Calu3 (cell line): ENCODE data around the gene PPIF. TPM values are rescaled to one million over a fixed set of nuclear protein-coding genes. Genes with fewer than 3 reads are reported as not detected.

ENCODE experiments used
- BruUV-seq: library from RNA; stranded (reverse); fragments of 400-500 nt; replicated peaks from 2 replicates; lab custom pipeline; 2021; lab: Mats Ljungman, UMichigan
- CTCF ChIA-PET: fragments of 300-600 bp; sonication (Branson Sonifier 250); formaldehyde crosslinking; loops from one replicate; lab custom pipeline; 2022; ENCODE audit warnings: antibody characterized with exemption; lab: Charles Lee
- DNase-seq: peaks from one replicate; pipeline ENCODE4 v3.0.0; 2022
- H3K27ac Mint-ChIP-seq: one replicate; pipeline ENCODE4 v1.8.0; 2022; ENCODE audit warnings: mixed read lengths; ENCODE audit not compliant: unreplicated experiment
- H3K27me3 Mint-ChIP-seq: one replicate; pipeline ENCODE4 v1.8.0; 2022; ENCODE audit warnings: mixed read lengths; ENCODE audit not compliant: unreplicated experiment
- H3K36me3 Mint-ChIP-seq: one replicate; pipeline ENCODE4 v1.8.0; 2022; ENCODE audit warnings: mild to moderate bottlenecking, moderate library complexity, mixed read lengths; ENCODE audit not compliant: insufficient read depth, unreplicated experiment
- H3K4me1 Mint-ChIP-seq: one replicate; pipeline ENCODE4 v1.8.0; 2022; ENCODE audit warnings: mild to moderate bottlenecking, low read depth, mixed read lengths; ENCODE audit not compliant: unreplicated experiment
- H3K4me3 Mint-ChIP-seq: one replicate; pipeline ENCODE4 v1.8.0; 2022; ENCODE audit warnings: mild to moderate bottlenecking, low read depth, moderate library complexity, mixed read lengths; ENCODE audit not compliant: unreplicated experiment
- H3K9me3 Mint-ChIP-seq: one replicate; pipeline ENCODE4 v1.8.0; 2022; ENCODE audit warnings: low read depth, mixed read lengths; ENCODE audit not compliant: unreplicated experiment
- intact Hi-C: fragments of 100-400 bp; cut with micrococcal nuclease; formaldehyde crosslinking; loops from one replicate; pipeline ENCODE4 v1.10.0; 2022; ENCODE audit not compliant: unreplicated experiment
- total RNA-seq: library from RNA; stranded (reverse); gene quantifications from 2 replicates; pipeline ENCODE4 v1.2.3, GENCODE V29; 2022
- TF ChIP-seq, protein P1 (sequence below): fragments of 200-600 bp; IDR thresholded peaks from one replicate; pipeline ENCODE4 v1.8.0; 2022; ENCODE audit warnings: antibody characterized with exemption; ENCODE audit not compliant: unreplicated experiment

Gene PPIF
- total RNA-seq, 1 experiment from 2014 or later: 77.2 TPM

DNA sequence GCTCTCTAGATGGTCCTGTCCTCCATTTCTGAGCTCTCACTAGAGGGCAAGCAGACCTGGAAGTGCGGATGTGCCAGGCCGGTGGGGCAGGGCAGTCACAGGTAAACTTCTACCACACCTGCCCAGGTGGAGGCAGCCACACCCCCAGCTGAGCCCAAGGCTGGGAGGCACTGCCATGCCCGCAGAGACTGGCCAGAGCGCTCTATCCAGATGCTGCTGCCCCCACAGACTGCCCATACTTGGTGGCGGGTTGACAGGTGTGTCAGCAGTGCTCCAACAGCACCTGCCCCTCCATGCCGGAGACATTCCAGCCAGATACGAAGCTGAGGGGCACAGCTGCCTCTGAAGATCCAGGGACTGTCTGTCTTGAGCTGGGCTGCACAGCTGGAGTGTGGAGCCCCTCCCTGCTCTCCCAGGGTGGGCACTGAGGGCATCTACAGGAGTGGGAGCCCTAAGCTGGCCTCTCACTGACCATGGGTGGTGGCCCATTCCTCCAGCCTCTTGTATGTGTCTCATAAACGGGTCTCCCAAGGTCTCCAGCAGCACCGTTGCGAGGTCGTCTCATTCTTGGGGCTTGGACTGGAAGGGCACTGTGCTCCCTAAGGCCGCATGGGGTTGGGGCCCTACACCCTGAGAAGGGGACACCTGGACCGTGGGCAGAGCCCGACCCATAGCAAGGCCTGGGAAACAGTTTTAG is 38.2 kb upstream of the PPIF start:
- no peaks in the 10 kb centered on the region for H3K27me3 Mint-ChIP-seq
- H3K36me3 Mint-ChIP-seq: peaks cover 39% of the 10 kb centered on the region
- intact Hi-C loops: no loop called here
- H3K4me3 Mint-ChIP-seq: no peak overlapping the region
- no peaks in the 10 kb centered on the region for H3K4me1 Mint-ChIP-seq
- H3K27ac Mint-ChIP-seq: no peak overlapping the region
- TF ChIP-seq, protein P1, sequence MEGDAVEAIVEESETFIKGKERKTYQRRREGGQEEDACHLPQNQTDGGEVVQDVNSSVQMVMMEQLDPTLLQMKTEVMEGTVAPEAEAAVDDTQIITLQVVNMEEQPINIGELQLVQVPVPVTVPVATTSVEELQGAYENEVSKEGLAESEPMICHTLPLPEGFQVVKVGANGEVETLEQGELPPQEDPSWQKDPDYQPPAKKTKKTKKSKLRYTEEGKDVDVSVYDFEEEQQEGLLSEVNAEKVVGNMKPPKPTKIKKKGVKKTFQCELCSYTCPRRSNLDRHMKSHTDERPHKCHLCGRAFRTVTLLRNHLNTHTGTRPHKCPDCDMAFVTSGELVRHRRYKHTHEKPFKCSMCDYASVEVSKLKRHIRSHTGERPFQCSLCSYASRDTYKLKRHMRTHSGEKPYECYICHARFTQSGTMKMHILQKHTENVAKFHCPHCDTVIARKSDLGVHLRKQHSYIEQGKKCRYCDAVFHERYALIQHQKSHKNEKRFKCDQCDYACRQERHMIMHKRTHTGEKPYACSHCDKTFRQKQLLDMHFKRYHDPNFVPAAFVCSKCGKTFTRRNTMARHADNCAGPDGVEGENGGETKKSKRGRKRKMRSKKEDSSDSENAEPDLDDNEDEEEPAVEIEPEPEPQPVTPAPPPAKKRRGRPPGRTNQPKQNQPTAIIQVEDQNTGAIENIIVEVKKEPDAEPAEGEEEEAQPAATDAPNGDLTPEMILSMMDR: no peak
- CTCF ChIA-PET: no interaction called here
- no peaks in the 10 kb centered on the region for H3K9me3 Mint-ChIP-seq
- DNase-seq: no peak
- no TSS peak for BruUV-seq

DNA sequence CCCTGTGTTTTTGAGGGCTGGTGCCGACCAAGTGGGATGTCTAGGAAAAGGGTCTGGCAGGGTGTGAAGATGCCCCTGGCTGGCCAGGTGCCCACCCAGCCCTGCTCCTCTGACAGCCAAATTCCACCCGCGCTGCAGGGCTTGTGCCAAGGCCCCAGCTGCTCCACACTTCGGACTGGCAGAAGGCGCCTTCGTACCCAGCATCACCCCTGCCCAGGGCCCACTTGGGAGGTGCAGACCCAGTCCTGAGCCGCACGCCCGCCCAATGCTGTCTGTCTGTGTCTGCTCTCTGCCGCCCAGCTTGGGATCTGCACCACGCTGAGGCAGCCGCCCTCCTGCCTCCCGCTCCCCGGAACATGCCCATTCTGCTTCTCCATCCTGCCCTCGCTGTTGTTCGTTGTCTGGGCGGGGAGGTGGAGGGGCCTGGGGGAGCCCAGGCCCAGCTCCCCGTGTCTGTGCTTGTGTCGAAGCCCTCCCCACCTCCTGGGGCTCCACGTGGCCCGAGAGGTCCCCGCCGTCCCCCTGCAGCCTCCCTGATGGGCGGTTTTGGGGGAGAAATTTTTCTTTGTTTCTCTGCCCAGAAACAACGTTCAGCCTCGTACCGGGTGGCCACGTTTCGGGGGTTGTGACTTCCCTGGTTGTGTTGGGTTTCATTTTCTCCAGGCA is 36.9 kb upstream of the PPIF start:
- Mint-ChIP-seq H3K9me3 (no peaks in the 10 kb centered on the region), H3K27ac (no peak overlapping the region), H3K4me3 (no peak overlapping the region), H3K27me3 (no peaks in the 10 kb centered on the region), H3K36me3 (peaks cover 33% of the 10 kb centered on the region), H3K4me1 (no peaks in the 10 kb centered on the region)
- BruUV-seq: no TSS peak
- CTCF ChIA-PET: no interaction called here
- intact Hi-C loops: no loop called here
- TF ChIP-seq, protein P1: no peak
- DNase-seq: no peak

DNA sequence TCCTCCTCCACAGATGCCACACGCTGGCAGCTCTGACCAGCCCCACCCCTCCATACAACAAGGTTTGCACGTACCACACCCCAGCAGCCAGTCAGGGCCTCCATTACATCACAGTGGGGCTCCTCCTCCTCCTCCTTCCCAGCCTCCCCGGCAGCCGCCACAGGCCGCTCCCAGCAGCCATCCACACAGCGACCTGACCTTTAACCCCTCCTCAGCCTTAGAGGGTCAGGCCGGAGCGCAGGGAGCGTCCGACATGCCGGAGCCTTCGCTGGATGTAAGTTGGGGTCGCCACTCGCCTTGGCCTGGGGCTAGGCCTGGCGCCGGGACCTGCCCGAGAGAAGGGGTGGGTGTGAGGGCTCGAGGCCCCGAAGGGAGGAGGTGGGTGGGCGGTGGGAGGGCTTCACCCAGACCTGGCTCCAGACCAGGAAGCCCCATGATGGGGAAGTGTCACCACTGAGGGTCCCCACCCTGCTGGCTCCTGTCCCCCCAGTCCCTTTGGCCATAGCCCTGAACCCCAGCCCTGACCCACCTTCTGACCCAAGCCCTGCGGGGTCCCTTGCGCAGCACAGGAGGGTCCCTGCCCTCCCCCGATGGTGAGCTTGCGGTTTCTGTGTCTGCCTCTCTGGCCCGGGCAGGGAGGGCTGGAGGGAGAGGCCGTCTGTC is 36.2 kb upstream of the PPIF start:
- H3K9me3 Mint-ChIP-seq: no peaks in the 10 kb centered on the region
- no peak for DNase-seq
- no TSS peak for BruUV-seq
- TF ChIP-seq, protein P1: no peak
- no peak overlapping the region for H3K27ac Mint-ChIP-seq
- H3K36me3 Mint-ChIP-seq: peaks cover 26% of the 10 kb centered on the region
- H3K4me1 Mint-ChIP-seq: no peaks in the 10 kb centered on the region
- intact Hi-C loops: no loop called here
- CTCF ChIA-PET: no interaction called here
- H3K27me3 Mint-ChIP-seq: no peaks in the 10 kb centered on the region
- no peak overlapping the region for H3K4me3 Mint-ChIP-seq

DNA sequence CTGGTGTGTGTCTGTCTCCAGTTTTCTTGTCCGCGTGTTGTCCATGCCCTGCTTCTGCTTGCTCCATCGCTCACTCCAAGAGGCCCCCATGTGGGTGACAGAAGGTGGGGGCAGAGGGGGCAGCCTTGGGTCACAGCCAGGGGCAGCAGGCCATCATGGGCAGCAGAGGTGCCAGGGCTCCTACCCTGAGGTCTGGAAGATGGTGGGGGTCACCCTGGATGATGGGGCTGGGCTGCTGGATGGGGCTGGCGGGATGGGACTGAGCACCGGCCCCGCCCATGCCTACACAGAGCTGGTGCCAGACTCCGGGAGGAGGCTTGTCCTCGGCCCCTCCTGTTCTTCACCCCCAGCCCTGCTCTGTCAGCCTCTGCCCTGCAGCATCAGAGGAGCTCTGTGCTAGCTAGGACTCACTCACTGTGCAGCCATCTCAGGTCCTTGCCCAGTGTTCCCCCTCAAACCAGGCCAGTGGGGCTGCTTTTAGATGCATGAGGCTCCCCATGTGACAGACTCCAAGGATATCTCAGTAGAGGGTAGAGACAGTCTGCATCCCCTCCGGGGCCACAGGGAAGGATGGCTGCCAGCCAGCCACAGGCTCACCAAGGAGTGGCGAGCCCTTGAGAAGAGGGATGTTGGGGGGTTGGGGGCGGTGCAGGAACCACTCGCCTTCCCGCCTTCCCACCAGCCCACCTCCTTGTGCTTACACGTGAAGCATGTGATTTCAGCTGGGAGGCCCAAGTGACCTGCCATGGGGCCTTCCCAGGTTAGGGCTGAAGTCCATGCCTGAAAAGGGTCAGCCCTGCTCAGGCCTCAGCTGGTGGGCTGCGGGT is 35.5 kb upstream of the PPIF start:
- H3K4me1 Mint-ChIP-seq: no peaks in the 10 kb centered on the region
- CTCF ChIA-PET: no interaction called here
- peaks cover 24% of the 10 kb centered on the region for H3K36me3 Mint-ChIP-seq
- no peak overlapping the region for H3K27ac Mint-ChIP-seq
- H3K27me3 Mint-ChIP-seq: no peaks in the 10 kb centered on the region
- H3K9me3 Mint-ChIP-seq: no peaks in the 10 kb centered on the region
- DNase-seq: no peak
- intact Hi-C loops: no loop called here
- TF ChIP-seq, protein P1: no peak
- BruUV-seq: no TSS peak
- no peak overlapping the region for H3K4me3 Mint-ChIP-seq
